Stimulated activated CD4-positive, alpha-beta T cell treated with anti-CD3 and anti-CD28 coated beads, Interleukin-1b, Interleukin-23, amount 100 ng/mL, for 24 hours (primary cell): ENCODE results near the gene BPIFB2.

Source experiments
- DNase-seq, 4 experiments: peaks; one replicate each; pipeline ENCODE4 v3.0.0-alpha.2; 2020; ENCODE audit warnings: low read depth in 4 of 4, low spot score in 1 of 4

Gene BPIFB2

GRCh38 chr20:33005908-33006775 lies 1.4 kb upstream of the BPIFB2 start:
- DNase-seq: no peak

- no peak for DNase-seq
Observed at GRCh38 chr20:33006776-33007375, 628 bp upstream of the BPIFB2 start.

- DNase-seq: no peak
Observed at GRCh38 chr20:33008336-33009213, 1.1 kb downstream of the BPIFB2 start.

GRCh38 chr20:33009214-33010132 lies 2.0 kb downstream of the BPIFB2 start:
- DNase-seq: no peak

- no peak for DNase-seq
Observed at GRCh38 chr20:33010133-33010504, 2.6 kb downstream of the BPIFB2 start.

- DNase-seq: no peak
Observed at GRCh38 chr20:33010674-33011449, 3.4 kb downstream of the BPIFB2 start.

GRCh38 chr20:33012327-33013189 lies 5.1 kb downstream of the BPIFB2 start:
- no peak for DNase-seq

- DNase-seq: no peak
Observed at GRCh38 chr20:33013701-33014326, 6.3 kb downstream of the BPIFB2 start.

- no peak for DNase-seq
Observed at GRCh38 chr20:33014336-33015113, 7.0 kb downstream of the BPIFB2 start.

- no peak for DNase-seq
Observed at GRCh38 chr20:33015114-33015484, 7.6 kb downstream of the BPIFB2 start.

- DNase-seq: no peak
Observed at GRCh38 chr20:33015700-33016580, 8.4 kb downstream of the BPIFB2 start.

GRCh38 chr20:33016581-33017109 lies 9.1 kb downstream of the BPIFB2 start:
- no peak for DNase-seq

- DNase-seq: no peak
Observed at GRCh38 chr20:33017542-33017941, 10.0 kb downstream of the BPIFB2 start.

- no peak for DNase-seq
Observed at GRCh38 chr20:33018169-33018931, 10.8 kb downstream of the BPIFB2 start.

GRCh38 chr20:33019465-33020277 lies 12.2 kb downstream of the BPIFB2 start:
- no peak for DNase-seq
